AML-193 (cell line): Measurements from ENCODE around the gene C19orf73.
"Not testable (repeated sequence)": the region's sequence is repeated elsewhere in the genome, so short reads cannot be mapped to it uniquely, and the experiment has no call there.

Experiments
- DNase-seq, 2 experiments: peaks; one replicate each; lab custom pipeline; 2025; lab: John Stamatoyannopoulos, UW

The C19orf73 gene

GRCh38 chr19:49121841-49122240, 2.9 kb upstream of the C19orf73 start:
- DNase-seq = not testable (repeated sequence)

GRCh38 chr19:49120868-49121267, 1.9 kb upstream of the C19orf73 start:
- DNase-seq = no peak

- DNase-seq = no peak
Measured at GRCh38 chr19:49120325-49120683, 1.4 kb upstream of the C19orf73 start.

GRCh38 chr19:49119411-49120324, 725 bp upstream of the C19orf73 start, which contains the start of gene PPFIA3:
Gene PPFIA3 (plus strand): TSS chr19:49119544. CDS start chr19:49127874, 8,330 bp downstream.
- DNase-seq = no peak

DNA sequence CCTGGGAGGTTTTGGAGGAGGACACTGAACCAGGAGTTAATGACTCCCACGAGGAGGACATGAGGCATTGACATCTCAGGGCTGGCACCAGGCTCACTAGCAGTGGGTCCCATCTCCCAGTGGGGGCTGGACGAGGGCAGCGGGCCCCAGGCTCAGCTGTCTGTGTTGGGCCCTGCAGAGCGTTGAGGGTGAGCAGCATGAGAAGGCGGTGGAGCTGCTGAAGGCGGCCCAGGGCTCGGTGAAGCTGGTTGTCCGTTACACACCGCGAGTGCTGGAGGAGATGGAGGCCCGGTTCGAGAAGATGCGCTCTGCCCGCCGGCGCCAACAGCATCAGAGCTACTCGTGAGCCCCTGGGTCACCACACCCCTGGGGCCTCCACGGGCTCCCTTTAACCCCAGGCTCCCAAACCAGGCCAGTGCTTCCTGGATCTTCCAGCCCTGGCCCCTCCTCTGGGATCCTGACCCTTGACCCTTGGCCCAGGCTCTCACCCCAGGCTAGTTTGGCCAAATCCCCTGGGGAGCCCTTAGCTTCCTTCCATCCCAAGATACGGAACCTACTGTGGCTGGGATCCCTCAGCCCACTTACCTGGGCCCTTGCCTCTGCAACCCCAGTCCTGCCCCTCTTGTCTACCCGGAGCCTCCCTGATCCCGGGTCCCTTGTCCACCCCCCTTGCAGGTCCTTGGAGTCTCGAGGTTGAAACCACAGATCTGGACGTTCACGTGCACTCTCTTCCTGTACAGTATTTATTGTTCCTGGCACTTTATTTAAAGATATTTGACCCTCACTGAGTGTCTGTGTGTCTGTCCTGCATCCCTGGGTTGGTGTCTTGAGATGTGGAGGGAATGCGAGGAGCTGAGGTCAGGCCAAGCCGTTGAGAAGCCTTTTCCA, 1.0 kb downstream of the C19orf73 start:
- DNase-seq = no peak

DNA sequence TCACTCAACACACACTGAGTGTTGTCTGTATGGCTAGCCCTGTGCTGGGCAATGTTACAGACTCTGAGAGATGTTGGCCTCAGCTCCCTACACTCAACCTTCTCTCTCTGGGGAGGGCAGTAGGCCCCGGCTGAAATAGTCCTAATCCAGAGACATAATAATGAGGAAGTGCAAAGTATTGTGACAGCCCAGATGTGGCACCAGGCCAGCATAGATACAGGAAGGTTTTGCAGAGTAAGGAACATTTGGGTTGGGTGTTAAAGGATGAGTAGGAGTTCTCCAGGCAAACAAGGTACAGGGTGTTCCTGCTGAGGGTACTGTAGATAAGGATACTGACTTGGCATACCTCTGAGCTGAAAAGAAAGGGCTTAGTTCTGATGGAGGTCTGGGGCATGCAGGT, 2.4 kb downstream of the C19orf73 start:
- DNase-seq = peak; percentile 86

DNA sequence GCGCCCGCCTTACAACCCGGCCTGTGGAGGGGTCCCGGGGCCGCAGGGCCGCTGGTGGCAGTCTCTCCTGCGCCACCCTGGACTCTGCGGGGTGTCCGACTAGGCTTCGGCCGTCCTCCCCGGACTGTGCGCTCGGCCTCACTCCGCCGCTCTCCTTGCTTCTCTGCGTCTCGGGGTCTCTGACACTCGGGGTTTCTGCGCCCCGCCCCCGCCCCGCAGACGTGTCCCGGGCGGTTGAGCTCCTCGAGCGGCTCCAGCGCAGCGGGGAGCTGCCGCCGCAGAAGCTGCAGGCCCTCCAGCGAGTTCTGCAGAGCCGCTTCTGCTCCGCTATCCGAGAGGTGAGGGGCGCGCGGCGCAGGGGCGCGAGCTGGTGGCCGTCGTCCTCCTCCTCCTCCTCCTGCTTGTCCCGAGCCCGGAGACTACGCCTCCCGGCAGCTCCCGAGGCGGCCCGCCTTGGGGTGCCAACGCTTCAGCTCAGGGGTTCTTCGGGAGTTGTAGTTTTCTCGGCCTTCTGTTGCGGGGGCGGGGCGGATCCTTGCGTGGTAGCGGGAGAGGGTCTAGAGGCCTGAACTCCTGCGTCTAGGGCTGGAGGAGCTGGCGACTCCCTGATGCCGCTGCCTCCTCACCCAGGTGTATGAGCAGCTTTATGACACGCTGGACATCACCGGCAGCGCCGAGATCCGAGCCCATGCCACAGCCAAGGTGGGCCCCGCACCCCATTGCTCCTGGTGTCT, 4.1 kb downstream of the C19orf73 start:
- peak in 1 of 2 experiments; percentile 16 for DNase-seq

GRCh38 chr19:49113762-49114629, 4.9 kb downstream of the C19orf73 start, which contains the start of gene LIN7B:
Gene LIN7B (plus strand): TSS chr19:49114370. CDS start chr19:49114405, 35 bp downstream.
- DNase-seq = peak; percentile 30 to 60

DNA sequence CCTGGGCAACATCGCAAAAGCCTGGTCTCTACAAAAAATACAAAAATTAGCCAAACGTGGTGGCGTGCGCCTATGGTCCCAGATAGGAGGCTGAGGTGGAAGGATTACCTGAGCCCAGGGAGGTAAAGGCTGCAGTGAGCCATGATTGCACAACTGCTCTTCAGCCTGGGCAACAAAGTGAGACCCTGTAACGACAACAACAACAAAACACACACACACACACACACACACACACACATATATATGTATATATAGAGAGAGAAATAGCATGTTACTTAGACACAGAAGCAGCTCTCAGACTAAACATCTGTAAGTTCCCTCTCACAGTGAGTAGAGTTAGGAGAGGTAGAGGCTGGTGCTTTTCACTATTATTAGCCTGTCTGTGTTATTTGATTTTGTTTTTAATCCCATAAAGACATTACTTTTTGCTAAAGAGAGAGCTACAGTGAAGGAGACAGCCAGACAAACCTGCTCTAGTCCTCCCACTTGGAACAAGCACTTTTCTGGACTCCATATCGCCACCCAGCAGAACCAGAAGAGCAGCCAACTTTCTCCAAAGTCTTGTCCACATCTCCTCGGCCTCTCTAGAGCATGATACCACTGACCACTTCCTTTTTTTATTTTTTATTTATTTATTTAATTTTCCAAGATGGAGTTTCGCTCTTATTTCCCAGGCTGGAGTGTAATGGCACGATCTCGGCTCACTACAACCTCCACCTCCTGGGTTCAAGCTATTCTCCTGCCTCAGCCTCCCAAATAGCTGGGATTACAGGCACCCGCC, 7.5 kb downstream of the C19orf73 start:
- DNase-seq = no peak

DNA sequence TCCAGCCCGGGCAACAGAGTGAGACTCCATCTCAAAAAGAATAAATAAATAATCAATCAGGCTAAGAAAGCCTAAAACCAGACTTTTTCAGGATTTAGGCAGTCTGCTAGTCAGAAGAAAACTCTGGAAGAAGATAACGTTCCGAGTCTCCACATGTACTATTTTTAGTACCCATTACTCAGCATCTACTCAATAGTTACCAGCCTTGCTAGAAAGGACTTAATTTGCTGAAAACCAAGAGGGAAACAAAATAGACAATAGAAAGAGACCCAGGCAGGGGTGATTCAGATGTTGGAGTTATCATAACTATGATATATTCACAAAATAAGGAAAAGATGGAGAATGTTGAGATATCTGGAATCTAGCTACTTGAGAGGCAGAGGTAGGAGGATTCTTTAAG, 8.4 kb downstream of the C19orf73 start:
- DNase-seq = no peak

GRCh38 chr19:49109569-49110233, 9.2 kb downstream of the C19orf73 start:
- no peak for DNase-seq

DNA sequence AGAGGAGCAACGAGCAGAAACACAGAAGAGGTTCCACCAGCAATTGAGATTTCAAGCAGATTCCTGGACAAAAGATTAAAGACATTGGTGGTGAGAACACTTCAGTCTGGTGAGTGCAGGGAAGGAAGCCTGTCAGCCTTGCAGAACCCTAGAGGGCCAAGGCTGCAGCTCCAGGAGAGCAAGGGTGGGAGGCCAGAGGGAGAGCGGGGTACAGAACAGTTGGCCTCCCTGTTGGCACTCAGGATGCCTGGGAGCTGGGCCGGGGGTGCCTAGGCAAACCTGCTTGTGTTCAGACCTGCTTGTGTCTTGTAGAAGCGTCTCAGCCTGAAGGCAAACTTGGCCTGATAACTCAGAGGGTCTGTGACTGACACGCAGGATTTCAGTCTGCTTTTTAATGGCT, 9.9 kb downstream of the C19orf73 start:
- DNase-seq = no peak

GRCh38 chr19:49107625-49108459, 11.1 kb downstream of the C19orf73 start:
- DNase-seq = no peak

GRCh38 chr19:49106648-49107135, 12.3 kb downstream of the C19orf73 start:
- peak; percentile 18 to 24 for DNase-seq

DNA sequence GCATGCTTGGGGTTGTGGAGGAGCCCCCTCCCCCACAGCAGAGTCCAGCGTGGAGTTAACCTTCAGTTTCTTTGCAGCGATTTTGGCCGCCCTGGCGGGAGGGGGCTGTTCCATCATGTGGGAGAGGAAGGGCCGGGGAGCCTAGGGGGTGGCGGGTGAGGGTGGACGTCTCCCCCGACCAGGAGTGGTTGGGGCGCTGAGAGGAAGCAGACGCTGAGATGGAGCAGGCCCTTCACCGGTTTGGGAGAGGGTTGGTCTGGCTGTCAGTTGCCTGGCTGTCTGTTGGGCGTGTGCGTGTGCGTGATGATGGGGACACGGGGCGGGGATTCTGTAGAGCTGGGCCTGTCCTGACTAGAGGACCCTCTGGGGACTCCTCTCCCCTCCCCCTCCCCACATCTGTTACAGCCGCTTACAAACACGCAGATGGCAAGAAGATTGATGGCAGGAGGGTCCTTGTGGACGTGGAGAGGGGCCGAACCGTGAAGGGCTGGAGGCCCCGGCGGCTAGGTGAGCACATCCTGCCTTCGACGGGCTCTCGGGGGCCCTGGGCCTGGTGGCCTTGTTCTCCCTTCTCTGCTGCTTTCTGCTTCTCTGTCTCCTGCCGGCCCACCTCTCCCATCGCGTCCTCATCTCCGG, 14.6 kb downstream of the C19orf73 start:
- no peak for DNase-seq

DNA sequence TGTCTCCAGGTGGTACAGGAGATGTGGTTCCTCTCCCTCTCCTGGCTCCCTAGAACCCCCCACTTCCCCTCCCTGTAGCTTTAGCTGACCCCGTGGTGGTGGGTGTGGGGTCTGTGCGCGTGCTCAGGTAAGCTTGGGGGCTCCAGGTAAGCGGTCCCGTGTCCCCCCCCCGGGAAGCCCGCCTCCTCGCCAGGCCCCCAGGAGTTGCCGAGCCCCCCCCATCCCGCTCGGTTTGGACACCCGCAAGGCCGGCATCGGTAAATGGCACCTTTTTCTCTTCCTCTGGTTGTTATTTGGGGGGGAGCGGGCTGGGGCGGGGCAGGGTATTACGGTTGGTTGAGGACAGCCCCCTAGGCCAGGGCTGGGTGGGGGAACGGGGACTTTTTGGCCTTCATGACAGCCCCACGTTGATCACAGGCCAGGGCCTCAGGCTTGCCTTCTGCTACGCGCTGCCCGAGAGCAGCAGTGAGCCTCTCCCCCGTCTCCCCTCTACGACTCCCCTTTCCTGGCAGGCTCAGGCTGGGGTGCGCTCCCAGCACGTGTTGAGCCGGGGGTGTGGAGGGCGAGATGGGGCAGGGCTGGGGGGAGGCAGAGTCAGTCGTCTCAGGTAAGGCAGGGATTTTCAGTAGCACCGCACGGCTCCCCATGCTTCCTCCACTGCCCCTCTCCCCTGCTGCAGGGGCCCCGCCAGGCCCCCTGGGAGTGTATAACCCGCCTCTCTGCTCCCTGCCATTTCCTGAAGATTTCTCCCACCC, 15.4 kb downstream of the C19orf73 start:
- no peak for DNase-seq

DNA sequence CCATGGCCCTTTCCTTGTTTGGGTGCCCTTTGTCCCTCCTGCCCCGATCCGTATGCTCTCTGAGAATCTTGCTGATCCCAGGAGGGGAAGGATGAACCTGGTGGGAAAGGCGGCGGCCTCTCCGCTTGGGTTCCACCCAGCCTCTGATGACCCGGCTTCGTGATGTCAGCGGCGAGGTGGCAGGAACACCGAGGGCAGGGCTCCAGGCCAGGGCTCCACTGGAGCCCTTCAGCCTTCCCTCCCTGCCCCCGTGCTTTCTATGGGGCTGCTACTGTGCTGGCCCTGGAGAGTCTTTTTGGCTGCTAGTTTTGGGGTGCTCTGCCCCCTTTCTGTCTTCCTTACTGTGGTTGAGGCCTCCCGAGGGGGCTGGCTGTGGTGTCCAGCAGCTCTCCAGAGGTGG, 16.6 kb downstream of the C19orf73 start:
- no peak for DNase-seq
